ENCODE measurements around the gene DCAKD.

- TF ChIP-seq POLR2A (IDR thresholded peaks at IDR 0.05; ENCODE audit: low read depth, low read length) (no peak), CTCF (IDR thresholded peaks at IDR 0.05; ENCODE audit: extremely low read depth in 1 of 2, insufficient read depth in 1 of 2, low read depth in 1 of 2, low read length in 2 of 2) (no peak), EZH2 (IDR thresholded peaks at IDR 0.05; ENCODE audit: borderline replicate concordance, low read depth, low read length, severe bottlenecking) (no peak)
Measured at GRCh38 chr17:45067637-45068036, 16.2 kb upstream of the DCAKD start.
